K562 (cell line): ENCODE data around the gene FRAT1. TPM values are rescaled to one million over a fixed set of nuclear protein-coding genes. Genes with fewer than 3 reads are reported as not detected.

Experiments used
- ATAC-seq: fragments of 200-7000 bp; cut with Tn5 transposase; 3 replicates; pipeline ENCODE4 v1.9.1; 2020; ENCODE audit warnings: moderate library complexity
- BruUV-seq: library from RNA; stranded (reverse); fragments of 400-500 nt; replicated peaks from 2 replicates; lab custom pipeline; 2021; lab: Mats Ljungman, UMichigan
- CTCF ChIA-PET: fragments of 300-600 bp; formaldehyde crosslinking; extraction: SDS; loops from one replicate; lab custom pipeline; 2021; ENCODE audit warnings: low intra/inter-chr PET ratio; lab: Yijun Ruan, JAX
- POLR2A ChIA-PET: fragments of 300-600, 350-650 bp; sonication (Branson Sonifier 250); formaldehyde crosslinking; extraction: SDS; loops from one replicate; lab custom pipeline; 2021; ENCODE audit warnings: antibody characterized with exemption, inconsistent platforms; lab: Yijun Ruan, JAX
- DNase-seq, 4 experiments: peaks; one replicate each; pipeline versions ENCODE4 v3.0.0 to v3.0.0-alpha.2; 2011 to 2018; ENCODE audit warnings: low spot score in 3 of 4, mixed read lengths in 3 of 4; ENCODE audit errors: extremely low read depth in 1 of 4
- FAIRE-seq: peaks from 2 replicates; lab custom pipeline; 2011; peaks lifted over from hg19 to GRCh38; lab: Jason Lieb, UNC
- H2AFZ ChIP-seq: 2 replicates; pipeline ENCODE4 v1.6.0; 2011; ENCODE audit warnings: low read depth, low read length, control low read depth, inconsistent platforms
- H3K27ac ChIP-seq: fragments of 200-600 bp; 3 replicates; pipeline ENCODE4 v1.8.0; 2011; ENCODE audit warnings: low read depth, mild to moderate bottlenecking, control low read depth, inconsistent platforms, low read length, moderate library complexity, mixed read lengths; ENCODE audit errors: extremely low read depth
- H3K27me3 ChIP-seq, 2 experiments: fragments of 300-600 bp in 1 of 2; 2 replicates in 1 of 2; 3 replicates in 1 of 2; pipeline versions ENCODE4 v1.6.0 to v1.8.0; 2011; ENCODE audit warnings: inconsistent platforms in 2 of 2, low read length in 2 of 2, mild to moderate bottlenecking in 1 of 2, mixed read lengths in 1 of 2, moderate library complexity in 1 of 2; ENCODE audit not compliant: control insufficient read depth in 2 of 2, insufficient read depth in 2 of 2
- H3K36me3 ChIP-seq: fragments of 300-600 bp; 3 replicates; pipeline ENCODE4 v1.8.0; 2011; ENCODE audit warnings: mild to moderate bottlenecking, low read length, inconsistent platforms; ENCODE audit not compliant: control insufficient read depth, insufficient read depth
- H3K4me1 ChIP-seq, 2 experiments: fragments of 200-600 bp in 1 of 2; replicated peaks in 1 of 2; 2 replicates in 1 of 2; 3 replicates in 1 of 2; pipeline versions ENCODE4 v1.5.1 to v1.8.0; 2011; ENCODE audit warnings: inconsistent platforms in 2 of 2, low read length in 2 of 2, mild to moderate bottlenecking in 1 of 2, mixed read lengths in 1 of 2, moderate library complexity in 1 of 2; ENCODE audit not compliant: control insufficient read depth in 2 of 2, insufficient read depth in 2 of 2
- H3K4me2 ChIP-seq: 2 replicates; pipeline ENCODE4 v1.6.1; 2011; ENCODE audit warnings: low read length, control low read depth, inconsistent platforms, mixed read lengths; ENCODE audit not compliant: insufficient read depth
- H3K4me3 ChIP-seq: fragments of 200-600 bp; sonication (generic), shearing (Covaris generic); 2 replicates; pipeline ENCODE4 v1.5.1; 2016; ENCODE audit warnings: control low read depth, inconsistent platforms
- H3K79me2 ChIP-seq: fragments of 200-600 bp; 3 replicates; pipeline ENCODE4 v1.8.0; 2011; ENCODE audit warnings: low read length, inconsistent platforms; ENCODE audit not compliant: control insufficient read depth, insufficient read depth
- H3K9ac ChIP-seq, 2 experiments: 2 replicates each; pipeline versions ENCODE4 v1.6.0 to v1.6.1; 2011; ENCODE audit warnings: low read depth in 2 of 2, low read length in 2 of 2, control low read depth in 1 of 2, inconsistent platforms in 1 of 2, mild to moderate bottlenecking in 1 of 2, mixed read lengths in 1 of 2; ENCODE audit not compliant: insufficient read depth in 1 of 2
- H3K9me1 ChIP-seq: one replicate; pipeline ENCODE4 v1.6.0; 2011; ENCODE audit warnings: inconsistent platforms, mild to moderate bottlenecking, low read length, moderate library complexity; ENCODE audit not compliant: control insufficient read depth, insufficient read depth
- H3K9me3 ChIP-seq: replicated peaks from 2 replicates; pipeline ENCODE4 v1.5.1; 2011; ENCODE audit warnings: low read depth, low read length, inconsistent platforms; ENCODE audit not compliant: control insufficient read depth, insufficient read depth
- H4K20me1 ChIP-seq: replicated peaks from 2 replicates; pipeline ENCODE4 v1.6.1; 2011; ENCODE audit warnings: low read length, inconsistent platforms, mixed read lengths; ENCODE audit not compliant: control insufficient read depth, insufficient read depth
- LCOR ChIP-seq: sonication (generic); formaldehyde crosslinking; IDR thresholded peaks from 2 replicates; pipeline ENCODE4 v1.8.0; 2022; ENCODE audit warnings: mild to moderate bottlenecking, missing genetic modification reagents
- MCM5 ChIP-seq: fragments of 450-650 bp; IDR thresholded peaks from 2 replicates; pipeline ENCODE4 v1.6.1; 2016; ENCODE audit warnings: low read depth
- WGBS: fragments of 100-300 bp; shearing (Covaris generic); methylation state at CpG from one replicate; pipeline ENCODE4 v1.1.6; 2016; ENCODE audit warnings: low coverage, mixed read lengths; ENCODE audit not compliant: insufficient coverage; ENCODE audit errors: missing lambda C conversion rate; 5-methylcytosine and 5-hydroxymethylcytosine counted together
- in situ Hi-C: fragments of 300-500 bp; cut with MboI; formaldehyde crosslinking; loops from 4 replicates; pipeline ENCODE4 v1.15.0; 2018; ENCODE audit warnings: inconsistent platforms, mixed read lengths
- intact Hi-C: fragments of 100-400 bp; cut with micrococcal nuclease; formaldehyde crosslinking; loops from 2 replicates; pipeline ENCODE4 v1.14.2; 2022
- polyA plus RNA-seq, 8 experiments: library from polyadenylated mRNA; depleted of rRNA in 4 of 8; stranded (reverse) in 5 of 8; unstranded in 3 of 8; fragments of >200 nt; fragmentation: Nextera tagmentation in 2 of 8; fragmentation: Illumina TruSeq in 1 of 8; extraction: Ambion mirVana in 2 of 8; extraction: Trizol in 1 of 8; gene quantifications; 2 replicates each; pipeline versions ENCODE4 v1.2.1 to v1.2.3, GENCODE V29; 2011 to 2014; ENCODE audit warnings: inconsistent platforms in 1 of 8, missing spikeins in 1 of 8
- total RNA-seq, 7 experiments: library from RNA; depleted of rRNA in 6 of 7; stranded (reverse); fragments of >200 nt in 6 of 7; fragmentation: Illumina TruSeq in 2 of 7; extraction: Trizol in 2 of 7; gene quantifications; 2 replicates each; pipeline versions ENCODE4 v1.2.1 to v1.2.3, GENCODE V29; 2011 to 2021; ENCODE audit warnings: low replicate concordance in 1 of 7

The FRAT1 gene
- total and polyA plus RNA-seq, 9 of the 15 experiments (the other 6 are each of a cell fraction or from before 2014, with no cell fraction given), result 0.11 to 4.6 (median 1.4) TPM

DNA sequence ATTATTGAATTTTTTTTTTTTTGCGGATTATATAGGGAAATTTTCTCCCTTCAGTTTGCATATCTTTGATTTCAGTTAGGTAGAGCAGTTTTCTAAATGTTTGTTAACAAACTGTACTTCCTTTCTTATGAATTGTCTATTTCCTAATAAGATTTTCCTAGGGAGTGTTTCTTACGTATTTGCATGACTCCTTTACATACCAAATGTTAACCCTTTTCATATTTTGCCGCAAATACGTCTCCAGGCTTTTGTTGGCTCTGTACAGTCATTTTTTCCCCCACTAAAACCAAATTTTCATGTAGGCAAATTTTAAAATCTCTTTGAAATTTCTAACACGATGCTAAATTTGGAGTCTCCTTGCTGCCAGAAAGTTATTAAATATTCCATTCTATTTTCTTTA lies 17.4 kb downstream of the FRAT1 start:
- Histone ChIP-seq H3K27me3 (no peaks in the 10 kb centered on the region), H3K36me3 (peaks cover 11% of the 10 kb centered on the region; the same call in 1 of the 3 replicates), H3K4me3 (no peak overlapping the region), H3K9me1 (no peaks in the 10 kb centered on the region), H3K79me2 (peaks cover 27% of the 10 kb centered on the region), H3K9ac (no peak overlapping the region), H3K4me2 (no peak overlapping the region), H4K20me1 (no peaks in the 10 kb centered on the region), H3K27ac (no peak overlapping the region), H3K4me1 (peaks cover 3 to 22% of the 10 kb centered on the region in 2 experiments; a peak in 4 of 5 replicates), H2AFZ (peak overlapping the region; percentile 17; the same call in 1 of the 2 replicates), H3K9me3 (no peaks in the 10 kb centered on the region)
- DNase-seq (no peak), ATAC-seq (no peak), FAIRE-seq (no peak)
- intact Hi-C loops, result no loop called here
- in situ Hi-C loops, result no loop called here
- ChIA-PET CTCF (interaction anchor here (0.7 kb wide), 1 partner anchor 184 kb away, joined by 3 read pairs; no protein-coding TSS in a partner anchor), POLR2A (no interaction called here)
- BruUV-seq, result no TSS peak
- WGBS, result 71% methylated on average over 5 of the region's 5 CpGs
- TF ChIP-seq MCM5, result no peak

DNA sequence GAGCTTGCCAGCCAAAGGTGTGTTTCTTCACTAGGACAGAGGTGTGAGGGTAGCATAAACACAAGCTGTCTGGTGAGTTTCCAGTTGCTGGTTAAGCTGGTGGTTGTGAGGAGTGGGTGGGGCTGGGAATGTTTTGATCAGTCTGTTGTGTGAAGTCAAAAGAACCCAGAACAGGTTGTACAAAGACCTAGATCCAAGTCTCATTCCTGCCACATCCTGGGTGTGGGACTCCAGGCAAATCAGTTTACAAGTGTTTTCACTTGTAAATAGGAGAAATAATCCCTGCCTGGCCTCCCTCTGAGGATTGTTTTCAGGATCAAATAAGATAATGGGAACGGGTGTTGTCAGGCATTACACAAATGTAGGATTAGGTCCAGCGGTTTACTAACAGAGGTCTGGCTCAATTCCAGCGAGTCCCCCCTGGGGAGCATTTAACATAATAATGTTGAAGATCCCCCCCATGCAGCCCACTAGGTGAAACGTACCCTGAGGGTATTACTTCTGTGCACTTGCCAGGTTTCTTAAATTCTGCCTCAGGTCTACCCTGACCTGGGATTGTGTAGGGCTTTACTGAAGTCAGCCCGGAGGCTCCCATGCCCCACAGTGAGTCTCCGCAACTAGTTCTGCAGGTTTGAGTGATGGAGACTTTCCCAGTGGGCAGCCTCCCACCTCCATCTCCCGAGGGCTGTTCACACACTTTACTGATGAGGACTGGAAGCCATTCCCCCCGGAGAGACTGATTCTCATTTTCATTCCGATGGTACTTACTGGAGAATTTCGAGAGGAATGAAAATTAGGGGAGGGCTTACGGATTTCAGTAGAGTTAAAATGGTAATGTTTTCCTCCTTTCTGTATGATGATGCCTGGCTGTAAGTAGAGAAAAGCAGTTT lies 18.1 kb downstream of the FRAT1 start:
- BruUV-seq, result no TSS peak
- intact Hi-C loops, result no loop called here
- CTCF ChIA-PET, result no interaction called here

More for the DNA sequence above, 18.1 kb downstream of the FRAT1 start:
- Histone ChIP-seq H3K9me3 (no peaks in the 10 kb centered on the region), H3K27me3 (no peaks in the 10 kb centered on the region), H3K4me3 (no peak overlapping the region), H3K9me1 (no peaks in the 10 kb centered on the region), H3K4me2 (no peak overlapping the region; the same call in 1 of the 2 replicates), H3K4me1 (peaks cover 3 to 22% of the 10 kb centered on the region in 2 experiments; a peak in 4 of 5 replicates), H3K9ac (peak overlapping the region in 1 of 2 experiments; percentile 43; a peak in 1 of 4 replicates), H3K79me2 (peaks cover 19% of the 10 kb centered on the region), H4K20me1 (no peaks in the 10 kb centered on the region), H2AFZ (peak overlapping the region; percentile 73), H3K36me3 (peaks cover 11% of the 10 kb centered on the region; the same call in 1 of the 3 replicates), H3K27ac (no peak overlapping the region)
- in situ Hi-C loops, result no loop called here
- POLR2A ChIA-PET, result interaction anchor here (0.6 to 1.3 kb wide), 2 partner anchors 8 to 11 kb away, joined by 3 to 4 read pairs; no protein-coding TSS in a partner anchor
- DNase-seq (no peak), FAIRE-seq (peak; percentile 63), ATAC-seq (no peak)
- TF ChIP-seq LCOR (CRISPR knock-in tag), result no peak
- whole genome bisulfite sequencing, result 39% methylated on average over 11 of the region's 11 CpGs
